ENCODE results near the gene CENPB.
A peak's percentile ranks its signal among the peaks of the same experiment; 100 is the strongest.

GRCh38 chr20:3749689-3750531, 36.6 kb downstream of the CENPB start:
- TF ChIP-seq CTCF (IDR thresholded peaks at IDR 0.05) (peak; percentile 41 to 86 (median 62)), POLR2A (IDR thresholded peaks at IDR 0.05) (no peak)

Data from thyroid gland (tissue), 4 donors.